ENCODE measurements around the gene ZNF423. TPM values are rescaled to one million over a fixed set of nuclear protein-coding genes. Genes with fewer than 3 reads are reported as not detected.

Gene ZNF423
- total and polyA plus RNA-seq, 4 donors: 1.1 to 14.8 (median 3.3) TPM

GRCh38 chr16:49462362-49462988 is 393.4 kb downstream of the ZNF423 start:
- Histone ChIP-seq H3K27me3 (ENCODE audit: control insufficient read depth in 3 of 3, insufficient read depth in 3 of 3, low read length in 2 of 3) (peaks cover 0 to 17% (median 8%) of the 10 kb centered on the region in 3 donors), H3K9ac (ENCODE audit: insufficient read depth in 1 of 2, low read length in 2 of 2) (no peak overlapping the region), H3K4me3 (no peak overlapping the region), H3K27ac (ENCODE audit: low read depth in 1 of 2, low read length in 1 of 2) (no peak overlapping the region), H3K36me3 (ENCODE audit: control insufficient read depth in 4 of 4, insufficient read depth in 4 of 4, low read length in 4 of 4) (no peaks in the 10 kb centered on the region), H3K4me1 (ENCODE audit: control insufficient read depth in 5 of 5, insufficient read depth in 5 of 5, low read length in 5 of 5) (peaks cover 0 to 6% (median 0%) of the 10 kb centered on the region in 5 donors), H3K9me3 (ENCODE audit: control insufficient read depth in 4 of 4, insufficient read depth in 3 of 4, low read length in 3 of 4) (no peaks in the 10 kb centered on the region)
- ATAC-seq (ENCODE audit: insufficient read depth, low FRiP score) (no peak), DNase-seq (no peak)
- TF ChIP-seq CTCF (IDR thresholded peaks at IDR 0.05; ENCODE audit: control extremely low read depth, extremely low read depth): no peak
- WGBS, 2 donors: 89 to 91% methylated on average over 8 of the region's 8 CpGs

GRCh38 chr16:49461517-49461951 is 394.4 kb downstream of the ZNF423 start:
- Histone ChIP-seq H3K27me3 (ENCODE audit: control insufficient read depth in 3 of 3, insufficient read depth in 3 of 3, low read length in 2 of 3) (peaks cover 0 to 17% (median 8%) of the 10 kb centered on the region in 3 donors), H3K4me1 (ENCODE audit: control insufficient read depth in 5 of 5, insufficient read depth in 5 of 5, low read length in 5 of 5) (peaks cover 0 to 6% (median 0%) of the 10 kb centered on the region in 5 donors), H3K9ac (ENCODE audit: insufficient read depth in 1 of 2, low read length in 2 of 2) (no peak overlapping the region), H3K4me3 (no peak overlapping the region), H3K9me3 (ENCODE audit: control insufficient read depth in 4 of 4, insufficient read depth in 3 of 4, low read length in 3 of 4) (no peaks in the 10 kb centered on the region), H3K27ac (ENCODE audit: low read depth in 1 of 2, low read length in 1 of 2) (no peak overlapping the region), H3K36me3 (ENCODE audit: control insufficient read depth in 4 of 4, insufficient read depth in 4 of 4, low read length in 4 of 4) (no peaks in the 10 kb centered on the region)
- ATAC-seq (ENCODE audit: insufficient read depth, low FRiP score): no peak
- 90% methylated on average over 7 of the region's 7 CpGs for WGBS, 2 donors
- no peak for DNase-seq
- TF ChIP-seq CTCF (IDR thresholded peaks at IDR 0.05; ENCODE audit: control extremely low read depth, extremely low read depth): no peak

GRCh38 chr16:49460786-49461470 is 395.0 kb downstream of the ZNF423 start:
- Histone ChIP-seq H3K36me3 (ENCODE audit: control insufficient read depth in 4 of 4, insufficient read depth in 4 of 4, low read length in 4 of 4) (no peaks in the 10 kb centered on the region), H3K9ac (ENCODE audit: insufficient read depth in 1 of 2, low read length in 2 of 2) (no peak overlapping the region), H3K27ac (ENCODE audit: low read depth in 1 of 2, low read length in 1 of 2) (no peak overlapping the region), H3K4me1 (ENCODE audit: control insufficient read depth in 5 of 5, insufficient read depth in 5 of 5, low read length in 5 of 5) (peaks cover 0 to 6% (median 0%) of the 10 kb centered on the region in 5 donors), H3K9me3 (ENCODE audit: control insufficient read depth in 4 of 4, insufficient read depth in 3 of 4, low read length in 3 of 4) (no peaks in the 10 kb centered on the region), H3K27me3 (ENCODE audit: control insufficient read depth in 3 of 3, insufficient read depth in 3 of 3, low read length in 2 of 3) (peaks cover 0 to 15% (median 8%) of the 10 kb centered on the region in 3 donors), H3K4me3 (no peak overlapping the region)
- DNase-seq (no peak), ATAC-seq (ENCODE audit: insufficient read depth, low FRiP score) (no peak)
- TF ChIP-seq CTCF (IDR thresholded peaks at IDR 0.05; ENCODE audit: control extremely low read depth, extremely low read depth): no peak
- WGBS, 2 donors: 78 to 80% methylated on average over 10 of the region's 10 CpGs

Measured in lung (tissue), 12 donors.